Fibroblast of pulmonary artery (primary cell): ENCODE results near the gene LSAMP.

Source experiments
- DNase-seq: peaks from one replicate; pipeline ENCODE4 v3.0.0-alpha.2; 2010; ENCODE audit warnings: low read depth
- H3K4me3 ChIP-seq: replicated peaks from 2 replicates; pipeline ENCODE4 v1.5.1; 2011; ENCODE audit warnings: low read depth, mild to moderate bottlenecking, control low read depth, low read length, moderate library complexity
- TF ChIP-seq, protein P1 (sequence below): IDR thresholded peaks from 2 replicates; pipeline ENCODE4 v1.5.1; 2011; ENCODE audit warnings: mild to moderate bottlenecking, control low read depth, low read length, inconsistent platforms; ENCODE audit errors: missing control alignments

The LSAMP gene

DNA sequence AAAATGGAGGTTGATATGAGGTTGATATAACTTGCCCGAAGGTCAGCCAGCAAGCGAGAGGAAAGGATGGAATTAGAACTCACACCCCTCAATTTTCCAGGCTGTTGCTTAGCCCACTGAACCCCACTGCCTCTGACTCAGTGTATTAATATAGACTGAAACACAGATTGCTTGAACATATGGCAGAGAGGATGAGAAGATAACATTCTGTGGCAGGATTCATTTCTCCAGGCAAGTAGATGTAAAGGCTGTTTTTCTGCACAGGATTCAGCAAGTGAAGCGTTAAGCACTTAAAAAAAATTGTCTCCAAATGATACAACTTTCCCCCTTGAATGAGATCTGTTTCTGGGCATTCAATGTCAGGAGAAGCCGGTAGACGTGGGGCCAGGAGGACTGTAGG lies 486.8 kb downstream of the LSAMP start:
- TF ChIP-seq, protein P1, sequence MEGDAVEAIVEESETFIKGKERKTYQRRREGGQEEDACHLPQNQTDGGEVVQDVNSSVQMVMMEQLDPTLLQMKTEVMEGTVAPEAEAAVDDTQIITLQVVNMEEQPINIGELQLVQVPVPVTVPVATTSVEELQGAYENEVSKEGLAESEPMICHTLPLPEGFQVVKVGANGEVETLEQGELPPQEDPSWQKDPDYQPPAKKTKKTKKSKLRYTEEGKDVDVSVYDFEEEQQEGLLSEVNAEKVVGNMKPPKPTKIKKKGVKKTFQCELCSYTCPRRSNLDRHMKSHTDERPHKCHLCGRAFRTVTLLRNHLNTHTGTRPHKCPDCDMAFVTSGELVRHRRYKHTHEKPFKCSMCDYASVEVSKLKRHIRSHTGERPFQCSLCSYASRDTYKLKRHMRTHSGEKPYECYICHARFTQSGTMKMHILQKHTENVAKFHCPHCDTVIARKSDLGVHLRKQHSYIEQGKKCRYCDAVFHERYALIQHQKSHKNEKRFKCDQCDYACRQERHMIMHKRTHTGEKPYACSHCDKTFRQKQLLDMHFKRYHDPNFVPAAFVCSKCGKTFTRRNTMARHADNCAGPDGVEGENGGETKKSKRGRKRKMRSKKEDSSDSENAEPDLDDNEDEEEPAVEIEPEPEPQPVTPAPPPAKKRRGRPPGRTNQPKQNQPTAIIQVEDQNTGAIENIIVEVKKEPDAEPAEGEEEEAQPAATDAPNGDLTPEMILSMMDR = no peak
- no peak for DNase-seq
- H3K4me3 ChIP-seq = no peak overlapping the region

DNA sequence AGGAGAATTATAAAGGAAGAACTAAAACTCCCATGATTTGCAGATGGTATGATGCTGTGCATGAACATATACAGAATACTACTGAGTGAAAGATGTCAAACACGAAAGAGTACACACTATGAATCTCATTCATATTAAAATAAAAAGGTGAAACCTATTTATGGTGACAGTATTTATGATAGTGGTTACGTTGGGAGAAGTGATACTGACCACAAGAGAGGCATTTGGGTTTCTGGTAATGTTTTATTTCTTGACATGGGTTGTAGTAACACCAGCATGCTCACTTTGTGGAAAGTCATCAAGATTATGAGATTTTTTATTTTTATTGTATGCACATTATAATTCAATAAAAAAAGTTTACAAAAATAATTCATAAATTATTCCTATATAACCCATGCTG lies 498.0 kb downstream of the LSAMP start:
- no peak for DNase-seq
- TF ChIP-seq, protein P1 = no peak
- no peak overlapping the region for H3K4me3 ChIP-seq

DNA sequence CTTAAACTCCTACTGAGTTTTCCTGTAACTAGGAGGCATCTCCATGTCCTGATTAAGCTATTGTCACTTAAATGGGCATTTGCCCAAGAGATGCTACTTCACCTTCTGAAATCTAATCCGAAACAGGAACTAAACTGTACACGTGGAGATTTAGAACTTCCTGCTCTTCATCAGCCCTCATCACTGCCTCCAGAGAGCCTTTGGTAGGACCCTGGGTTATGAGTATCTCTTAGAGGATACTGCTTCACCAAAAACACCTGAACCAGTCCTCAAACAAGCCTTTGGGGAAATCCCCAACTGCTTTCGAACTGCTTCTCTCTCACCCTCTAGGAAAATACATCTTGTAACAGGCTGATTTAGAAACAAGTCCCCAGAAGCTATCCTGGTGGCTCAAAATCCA lies 501.7 kb downstream of the LSAMP start:
- H3K4me3 ChIP-seq = no peak overlapping the region
- TF ChIP-seq, protein P1 = no peak
- DNase-seq = no peak

DNA sequence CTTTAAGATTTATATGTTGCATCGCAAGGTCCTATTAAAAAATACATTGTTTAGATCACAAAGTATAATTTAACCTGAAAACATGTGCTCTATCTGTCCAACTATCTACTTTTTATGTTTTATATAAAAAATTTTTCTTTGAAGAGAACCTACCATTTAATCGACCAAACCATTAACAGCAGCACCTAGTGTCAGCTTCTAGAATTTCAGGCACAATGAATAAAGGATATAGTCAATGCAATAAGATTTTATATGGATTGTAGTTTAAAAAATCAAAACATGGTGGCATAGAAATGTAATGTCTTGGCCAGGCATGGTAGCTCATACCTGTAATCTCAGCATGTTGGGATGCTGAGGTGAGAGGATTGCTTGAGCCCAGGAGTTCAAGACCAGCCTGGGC lies 508.2 kb downstream of the LSAMP start:
- TF ChIP-seq, protein P1 = peak; percentile 55
- peak; percentile 4 for DNase-seq
- H3K4me3 ChIP-seq = no peak overlapping the region

DNA sequence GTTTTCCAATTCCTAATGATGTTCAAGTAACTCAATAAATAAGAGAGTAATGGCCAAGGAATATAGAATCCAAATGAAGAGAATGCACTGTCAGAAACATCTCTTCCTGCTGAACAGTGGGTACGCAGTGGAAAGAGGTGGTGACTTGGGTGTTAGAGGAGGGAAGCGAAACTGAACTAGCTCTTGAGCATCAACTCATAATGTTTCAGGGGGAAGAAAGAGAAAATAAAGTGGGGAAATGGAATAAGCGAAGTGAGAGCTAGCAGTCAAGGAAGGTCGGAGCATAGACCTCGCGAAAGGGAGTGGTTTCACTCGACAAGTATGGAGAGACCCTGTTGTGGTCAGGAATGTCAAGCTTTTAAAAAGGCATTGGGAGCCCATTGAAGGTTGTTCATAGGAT lies 512.5 kb downstream of the LSAMP start:
- no peak for DNase-seq
- H3K4me3 ChIP-seq = no peak overlapping the region
- TF ChIP-seq, protein P1 = no peak

DNA sequence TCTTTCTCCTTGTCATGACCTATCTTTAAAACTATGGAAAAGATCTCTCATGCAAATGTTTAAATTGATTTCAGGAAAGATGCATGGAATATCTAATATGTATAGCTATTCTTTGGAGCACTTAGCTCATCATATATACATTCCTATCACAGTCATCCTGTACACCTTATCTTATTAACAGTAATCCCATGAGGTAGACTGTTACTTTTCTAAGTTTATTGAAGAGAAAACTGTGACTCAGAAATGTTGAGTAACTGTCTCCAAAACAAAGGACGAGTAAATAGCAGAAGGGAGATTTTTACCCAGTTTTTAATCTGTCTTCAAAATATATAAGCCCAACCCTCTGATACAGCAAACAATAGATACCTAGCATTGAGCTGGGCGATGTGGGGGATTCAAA lies 513.7 kb downstream of the LSAMP start:
- DNase-seq = peak; percentile 3
- TF ChIP-seq, protein P1 = no peak
- no peak overlapping the region for H3K4me3 ChIP-seq

DNA sequence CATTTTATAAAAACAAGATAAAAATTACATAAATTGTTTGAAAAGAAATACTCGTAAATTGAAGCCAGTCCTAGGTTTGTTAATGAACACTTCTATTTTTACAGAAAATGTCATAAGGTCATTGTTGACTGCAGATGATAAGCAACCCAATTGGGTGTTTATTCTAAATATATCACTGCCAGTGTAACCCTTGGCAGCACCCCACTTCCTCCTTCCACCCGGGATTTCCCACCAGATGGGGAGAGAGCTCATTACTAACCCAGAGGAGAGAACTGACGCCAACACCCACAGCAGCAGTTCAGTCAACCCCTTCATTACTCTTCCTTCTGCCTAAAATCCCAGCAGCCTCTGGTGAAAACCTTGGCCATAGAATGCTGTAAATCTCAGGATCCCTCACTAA lies 514.4 kb downstream of the LSAMP start:
- no peak overlapping the region for H3K4me3 ChIP-seq
- no peak for DNase-seq
- TF ChIP-seq, protein P1 = no peak
